ENCODE data around the gene TMPRSS11A.

GRCh38 chr4:67892905-67893304, 70.4 kb downstream of the TMPRSS11A start:
- TF ChIP-seq CTCF (IDR thresholded peaks at IDR 0.05) (no peak), POLR2A (IDR thresholded peaks at IDR 0.05) (no peak)
